Inflammatory macrophage (primary cell): ENCODE data around the gene ID2.
"Not testable (repeated sequence)": the region's sequence is repeated elsewhere in the genome, so short reads cannot be mapped to it uniquely, and the experiment has no call there.

ENCODE experiments used
- DNase-seq, 2 donors: peaks; one replicate each; pipeline ENCODE4 v3.0.0-alpha.2; 2020 to 2022

ID2 gene

GRCh38 chr2:8685697-8686358 lies 4.0 kb downstream of the ID2 start:
- DNase-seq, result peak; percentile 68 to 77

GRCh38 chr2:8691859-8692437 lies 10.1 kb downstream of the ID2 start:
- DNase-seq, result no peak

GRCh38 chr2:8692783-8693156 lies 10.9 kb downstream of the ID2 start:
- DNase-seq, result no peak

- DNase-seq, result peak in 1 of 2 donors; percentile 24
Measured at GRCh38 chr2:8693157-8693821, 11.4 kb downstream of the ID2 start.

- DNase-seq, result no peak
Measured at GRCh38 chr2:8694737-8695136, 12.9 kb downstream of the ID2 start.

- DNase-seq, result no peak
Measured at GRCh38 chr2:8697190-8697589, 15.3 kb downstream of the ID2 start.

- no peak for DNase-seq
Measured at GRCh38 chr2:8699839-8700238, 18.0 kb downstream of the ID2 start.

- DNase-seq, result no peak
Measured at GRCh38 chr2:8701681-8702379, 20.0 kb downstream of the ID2 start.

GRCh38 chr2:8704906-8705305 lies 23.1 kb downstream of the ID2 start:
- DNase-seq, result no peak

GRCh38 chr2:8709611-8710010 lies 27.8 kb downstream of the ID2 start:
- DNase-seq, result no peak

GRCh38 chr2:8710951-8711350 lies 29.1 kb downstream of the ID2 start:
- DNase-seq, result no peak

- no peak for DNase-seq
Measured at GRCh38 chr2:8714283-8714682, 32.4 kb downstream of the ID2 start.

GRCh38 chr2:8714971-8715370 lies 33.1 kb downstream of the ID2 start:
- DNase-seq, result no peak

GRCh38 chr2:8719528-8719927 lies 37.7 kb downstream of the ID2 start:
- DNase-seq, result no peak

GRCh38 chr2:8720741-8721140 lies 38.9 kb downstream of the ID2 start:
- DNase-seq, result no peak

- no peak for DNase-seq
Measured at GRCh38 chr2:8721410-8721809, 39.6 kb downstream of the ID2 start.

- no peak for DNase-seq
Measured at GRCh38 chr2:8722986-8723385, 41.1 kb downstream of the ID2 start.

GRCh38 chr2:8725838-8726237 lies 44.0 kb downstream of the ID2 start:
- DNase-seq, result no peak

- no peak for DNase-seq
Measured at GRCh38 chr2:8728305-8729015, 46.6 kb downstream of the ID2 start.

GRCh38 chr2:8729101-8729500 lies 47.2 kb downstream of the ID2 start:
- DNase-seq, result not testable (repeated sequence)

- DNase-seq, result no peak
Measured at GRCh38 chr2:8729939-8730338, 48.1 kb downstream of the ID2 start.

GRCh38 chr2:8732601-8733000 lies 50.7 kb downstream of the ID2 start:
- no peak for DNase-seq
